Right atrium auricular region (tissue), 2 donors: Measurements from ENCODE around the gene ZMIZ2. TPM values are rescaled to one million over a fixed set of nuclear protein-coding genes. Genes with fewer than 3 reads are reported as not detected.
"Not testable (repeated sequence)": the region's sequence is repeated elsewhere in the genome, so short reads cannot be mapped to it uniquely, and the experiment has no call there.

Experiments
- DNase-seq: peaks from one replicate; pipeline ENCODE4 v3.0.0-alpha.2; 2019; ENCODE audit warnings: low spot score
- H3K27ac ChIP-seq, 2 donors: fragments of 200-600 bp; sonication (generic); 1 replicate in 1 of 2; 2 replicates in 1 of 2; pipeline ENCODE4 v1.5.1; 2016 to 2019
- H3K27me3 ChIP-seq, 2 donors: fragments of 200-600 bp; sonication (generic); one replicate each; pipeline versions ENCODE4 v1.5.1 to v1.6.0; 2017 to 2019
- H3K36me3 ChIP-seq: fragments of 200-600 bp; sonication (generic); one replicate; pipeline ENCODE4 v1.5.1; 2016
- H3K4me1 ChIP-seq, 2 donors: fragments of 200-600 bp; sonication (generic); one replicate each; pipeline versions ENCODE4 v1.5.1 to v1.6.0; 2017 to 2019
- H3K4me3 ChIP-seq, 2 donors: fragments of 200-600 bp; sonication (generic); 1 replicate in 1 of 2; 2 replicates in 1 of 2; pipeline ENCODE4 v1.5.1; 2017 to 2019; ENCODE audit warnings: mild to moderate bottlenecking in 1 of 2, moderate library complexity in 1 of 2
- H3K9me3 ChIP-seq, 2 donors: fragments of 200-600 bp; sonication (generic); one replicate each; pipeline ENCODE4 v1.5.1; 2019
- CTCF ChIP-seq, 2 donors: fragments of 200-600 bp; sonication (generic); IDR thresholded peaks; one replicate each; pipeline ENCODE4 v1.5.1; 2019; ENCODE audit warnings: antibody characterized with exemption in 2 of 2
- total RNA-seq, 2 donors: library from RNA; depleted of rRNA; stranded (reverse); fragments of >200 nt; gene quantifications; one replicate each; pipeline ENCODE4 v1.1.0, GENCODE V29; 2016

The ZMIZ2 gene
- total RNA-seq, 2 donors from 2014 or later, result 14.1 to 21.3 TPM

- H3K4me1 ChIP-seq, result peaks cover 0 to 9% of the 10 kb centered on the region in 2 donors
- DNase-seq, result peak; percentile 63
- no peaks in the 10 kb centered on the region for H3K27me3 ChIP-seq
- no peak for TF ChIP-seq CTCF (IDR thresholded peaks at IDR 0.05)
- no peak overlapping the region for H3K4me3 ChIP-seq
- H3K36me3 ChIP-seq, result no peaks in the 10 kb centered on the region
- H3K9me3 ChIP-seq, result no peaks in the 10 kb centered on the region
- H3K27ac ChIP-seq, result no peak overlapping the region
Observed at GRCh38 chr7:44727158-44727936, 21.3 kb upstream of the ZMIZ2 start.

- Histone ChIP-seq H3K9me3 (no peaks in the 10 kb centered on the region), H3K27me3 (no peaks in the 10 kb centered on the region), H3K36me3 (no peaks in the 10 kb centered on the region), H3K27ac (no peak overlapping the region), H3K4me1 (peaks cover 0 to 9% of the 10 kb centered on the region in 2 donors), H3K4me3 (no peak overlapping the region)
- no peak for DNase-seq
- no peak for TF ChIP-seq CTCF (IDR thresholded peaks at IDR 0.05)
Observed at GRCh38 chr7:44727937-44728262, 20.7 kb upstream of the ZMIZ2 start.

- no peak for TF ChIP-seq CTCF (IDR thresholded peaks at IDR 0.05)
- Histone ChIP-seq H3K4me1 (peaks cover 0 to 9% of the 10 kb centered on the region in 2 donors), H3K27ac (no peak overlapping the region), H3K4me3 (no peak overlapping the region), H3K36me3 (no peaks in the 10 kb centered on the region), H3K27me3 (no peaks in the 10 kb centered on the region), H3K9me3 (no peaks in the 10 kb centered on the region)
- DNase-seq, result no peak
Observed at GRCh38 chr7:44729949-44730590, 18.6 kb upstream of the ZMIZ2 start.

- H3K27me3 ChIP-seq, DNase-seq, H3K4me3 ChIP-seq, H3K36me3 ChIP-seq, H3K27ac ChIP-seq, H3K4me1 ChIP-seq, H3K9me3 ChIP-seq: not testable (repeated sequence)
Observed at GRCh38 chr7:44732971-44733370, 15.7 kb upstream of the ZMIZ2 start.

GRCh38 chr7:44733708-44734481 lies 14.8 kb upstream of the ZMIZ2 start:
- no peaks in the 10 kb centered on the region for H3K9me3 ChIP-seq

More at GRCh38 chr7:44733708-44734481, 14.8 kb upstream of the ZMIZ2 start:
- DNase-seq, result no peak
- Histone ChIP-seq H3K27ac (no peak overlapping the region), H3K36me3 (no peaks in the 10 kb centered on the region), H3K4me3 (no peak overlapping the region), H3K4me1 (no peaks in the 10 kb centered on the region), H3K27me3 (no peaks in the 10 kb centered on the region)
- TF ChIP-seq CTCF (IDR thresholded peaks at IDR 0.05), result no peak
